ENCODE measurements around the gene AIM2.

DNA sequence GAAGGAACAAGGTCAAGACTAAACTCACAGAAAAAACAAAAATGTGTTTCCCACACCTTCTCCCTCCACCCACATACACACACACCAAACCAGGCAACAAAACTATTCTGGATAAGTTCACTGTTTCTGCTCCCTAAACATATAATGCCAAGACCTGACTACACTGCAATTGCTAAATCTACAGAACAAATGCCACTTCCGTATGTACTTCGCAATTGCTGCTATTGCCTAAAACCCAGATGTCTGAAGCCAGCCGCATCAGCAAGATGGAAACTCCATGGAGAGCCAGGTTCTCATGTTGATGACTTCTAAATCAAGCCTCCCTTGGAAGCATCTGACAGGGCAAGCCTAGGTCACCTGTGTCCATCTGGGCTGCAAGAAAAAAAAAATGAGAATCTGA, 8.3 kb upstream of the AIM2 start:
- TF ChIP-seq POLR2AphosphoS5 (IDR thresholded peaks at IDR 0.05) (no peak), POLR2A (IDR thresholded peaks at IDR 0.05) (no peak), EP300 (IDR thresholded peaks at IDR 0.05) (no peak)
- TF ChIP-seq, protein P1, sequence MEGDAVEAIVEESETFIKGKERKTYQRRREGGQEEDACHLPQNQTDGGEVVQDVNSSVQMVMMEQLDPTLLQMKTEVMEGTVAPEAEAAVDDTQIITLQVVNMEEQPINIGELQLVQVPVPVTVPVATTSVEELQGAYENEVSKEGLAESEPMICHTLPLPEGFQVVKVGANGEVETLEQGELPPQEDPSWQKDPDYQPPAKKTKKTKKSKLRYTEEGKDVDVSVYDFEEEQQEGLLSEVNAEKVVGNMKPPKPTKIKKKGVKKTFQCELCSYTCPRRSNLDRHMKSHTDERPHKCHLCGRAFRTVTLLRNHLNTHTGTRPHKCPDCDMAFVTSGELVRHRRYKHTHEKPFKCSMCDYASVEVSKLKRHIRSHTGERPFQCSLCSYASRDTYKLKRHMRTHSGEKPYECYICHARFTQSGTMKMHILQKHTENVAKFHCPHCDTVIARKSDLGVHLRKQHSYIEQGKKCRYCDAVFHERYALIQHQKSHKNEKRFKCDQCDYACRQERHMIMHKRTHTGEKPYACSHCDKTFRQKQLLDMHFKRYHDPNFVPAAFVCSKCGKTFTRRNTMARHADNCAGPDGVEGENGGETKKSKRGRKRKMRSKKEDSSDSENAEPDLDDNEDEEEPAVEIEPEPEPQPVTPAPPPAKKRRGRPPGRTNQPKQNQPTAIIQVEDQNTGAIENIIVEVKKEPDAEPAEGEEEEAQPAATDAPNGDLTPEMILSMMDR (IDR thresholded peaks at IDR 0.05): no peak

Data from gastroesophageal sphincter (tissue), 3 donors.